Activated naive CD4-positive, alpha-beta T cell treated with anti-CD3 and anti-CD28 coated beads, Interleukin-2, amount 50 U/mL, for 24 hours (primary cell): ENCODE data around the gene CSRNP3.

Source experiments
- H3K27ac Mint-ChIP-seq: one replicate; pipeline ENCODE4 v1.8.0; 2021; ENCODE audit warnings: mild to moderate bottlenecking, mixed read lengths
- H3K27me3 Mint-ChIP-seq: one replicate; pipeline ENCODE4 v1.8.0; 2021; ENCODE audit warnings: mixed read lengths
- H3K36me3 Mint-ChIP-seq: one replicate; pipeline ENCODE4 v1.8.0; 2021; ENCODE audit warnings: mixed read lengths
- H3K4me1 Mint-ChIP-seq: one replicate; pipeline ENCODE4 v1.8.0; 2021; ENCODE audit warnings: mixed read lengths
- H3K4me3 Mint-ChIP-seq: one replicate; pipeline ENCODE4 v1.8.0; 2021; ENCODE audit warnings: mild to moderate bottlenecking, mixed read lengths
- H3K9me3 Mint-ChIP-seq: one replicate; pipeline ENCODE4 v1.8.0; 2021; ENCODE audit warnings: mixed read lengths

The CSRNP3 gene

GRCh38 chr2:165558832-165559231, 89.3 kb downstream of the CSRNP3 start:
- Mint-ChIP-seq H3K9me3 (no peaks in the 10 kb centered on the region), H3K27me3 (no peaks in the 10 kb centered on the region), H3K4me3 (no peak overlapping the region), H3K4me1 (no peaks in the 10 kb centered on the region), H3K27ac (no peak overlapping the region), H3K36me3 (no peaks in the 10 kb centered on the region)

- Mint-ChIP-seq H3K36me3 (no peaks in the 10 kb centered on the region), H3K9me3 (no peaks in the 10 kb centered on the region)
Measured at GRCh38 chr2:165560377-165560988, 91.0 kb downstream of the CSRNP3 start.

GRCh38 chr2:165561516-165561915, 92.0 kb downstream of the CSRNP3 start:
- no peaks in the 10 kb centered on the region for H3K9me3 Mint-ChIP-seq
- no peak overlapping the region for H3K4me3 Mint-ChIP-seq
- no peaks in the 10 kb centered on the region for H3K27me3 Mint-ChIP-seq
- no peaks in the 10 kb centered on the region for H3K4me1 Mint-ChIP-seq
- no peaks in the 10 kb centered on the region for H3K36me3 Mint-ChIP-seq
- no peak overlapping the region for H3K27ac Mint-ChIP-seq

More at GRCh38 chr2:165560377-165560988, 91.0 kb downstream of the CSRNP3 start:
- no peak overlapping the region for H3K4me3 Mint-ChIP-seq
- no peaks in the 10 kb centered on the region for H3K4me1 Mint-ChIP-seq
- H3K27ac Mint-ChIP-seq: no peak overlapping the region
- H3K27me3 Mint-ChIP-seq: no peaks in the 10 kb centered on the region

DNA sequence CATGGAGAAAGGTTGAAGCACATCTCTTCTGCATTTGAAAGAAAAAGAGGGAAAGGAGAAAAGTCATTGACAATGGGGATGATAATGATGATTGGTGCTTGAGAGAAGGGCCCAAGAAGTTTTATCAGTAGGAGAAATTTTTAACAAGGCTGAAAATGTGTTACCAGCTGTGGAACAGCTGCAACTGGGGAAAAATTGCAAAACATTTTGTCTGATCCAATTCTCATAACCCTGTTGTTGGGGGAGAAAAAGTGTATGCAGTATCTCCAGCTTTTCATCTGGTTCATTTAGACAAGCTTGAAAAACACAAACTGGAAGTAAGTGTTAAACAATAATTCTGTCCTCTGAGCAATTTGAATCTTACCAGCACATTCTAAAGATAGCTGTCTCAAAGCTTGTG, 92.7 kb downstream of the CSRNP3 start:
- H3K27ac Mint-ChIP-seq: no peak overlapping the region
- H3K36me3 Mint-ChIP-seq: no peaks in the 10 kb centered on the region
- no peaks in the 10 kb centered on the region for H3K4me1 Mint-ChIP-seq
- no peak overlapping the region for H3K4me3 Mint-ChIP-seq
- no peaks in the 10 kb centered on the region for H3K9me3 Mint-ChIP-seq
- H3K27me3 Mint-ChIP-seq: no peaks in the 10 kb centered on the region

DNA sequence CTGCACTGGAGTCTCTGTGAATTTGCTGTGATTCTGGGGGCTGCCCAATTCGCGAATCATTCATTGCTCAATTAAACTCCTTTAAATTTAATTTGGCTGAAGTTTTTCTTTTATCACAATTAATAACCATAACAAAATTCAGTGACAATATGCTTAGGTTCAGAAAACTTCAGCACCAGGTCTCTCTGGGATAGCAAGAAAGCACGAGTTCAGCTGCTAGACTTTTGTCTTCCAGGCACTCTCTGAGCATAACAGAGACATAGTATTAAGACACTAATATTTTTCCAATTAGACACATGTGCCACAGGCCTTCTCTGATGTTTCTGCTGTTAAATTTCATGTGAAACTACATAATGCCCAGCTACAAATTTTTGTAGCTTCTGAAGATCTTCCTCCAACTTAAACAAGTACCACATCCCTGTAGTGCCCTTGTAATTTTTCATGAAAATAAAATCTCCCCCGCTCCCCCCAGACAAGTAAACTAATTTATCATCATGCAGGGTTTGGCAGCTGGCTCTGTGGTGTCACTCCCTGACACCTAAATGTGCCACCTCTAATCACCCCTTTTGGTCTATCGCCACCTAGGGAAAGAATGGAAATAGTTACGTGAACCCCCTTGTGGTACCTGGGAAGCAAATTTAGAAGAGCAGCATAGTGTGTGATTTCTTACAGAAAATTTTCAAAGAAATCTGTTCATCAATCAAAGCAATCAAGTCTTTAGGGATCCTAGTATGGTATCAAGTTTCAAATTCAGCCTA, 94.1 kb downstream of the CSRNP3 start:
- Mint-ChIP-seq H3K4me3 (no peak overlapping the region), H3K27me3 (no peaks in the 10 kb centered on the region), H3K36me3 (no peaks in the 10 kb centered on the region), H3K27ac (no peak overlapping the region), H3K4me1 (no peaks in the 10 kb centered on the region), H3K9me3 (no peaks in the 10 kb centered on the region)

DNA sequence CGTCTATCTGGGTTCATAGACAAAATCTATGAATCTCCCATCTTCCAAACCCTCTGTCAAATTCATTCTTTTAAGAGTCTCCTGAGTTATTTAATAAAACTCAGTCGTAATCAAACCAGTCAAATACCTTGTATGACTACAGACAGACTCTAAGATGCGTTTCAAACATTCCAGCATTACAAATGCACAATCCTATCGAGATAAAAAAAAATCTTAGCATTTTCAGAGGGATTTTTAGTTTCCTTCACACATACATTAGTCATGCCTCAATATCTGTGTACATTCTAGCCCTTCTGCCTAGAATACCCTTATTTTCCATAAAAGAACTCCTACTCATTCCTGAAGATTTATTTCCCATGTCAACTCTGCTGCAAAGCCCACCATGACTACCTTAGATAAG, 96.5 kb downstream of the CSRNP3 start:
- no peaks in the 10 kb centered on the region for H3K4me1 Mint-ChIP-seq
- no peaks in the 10 kb centered on the region for H3K9me3 Mint-ChIP-seq
- no peaks in the 10 kb centered on the region for H3K27me3 Mint-ChIP-seq
- no peak overlapping the region for H3K4me3 Mint-ChIP-seq
- no peaks in the 10 kb centered on the region for H3K36me3 Mint-ChIP-seq
- no peak overlapping the region for H3K27ac Mint-ChIP-seq

DNA sequence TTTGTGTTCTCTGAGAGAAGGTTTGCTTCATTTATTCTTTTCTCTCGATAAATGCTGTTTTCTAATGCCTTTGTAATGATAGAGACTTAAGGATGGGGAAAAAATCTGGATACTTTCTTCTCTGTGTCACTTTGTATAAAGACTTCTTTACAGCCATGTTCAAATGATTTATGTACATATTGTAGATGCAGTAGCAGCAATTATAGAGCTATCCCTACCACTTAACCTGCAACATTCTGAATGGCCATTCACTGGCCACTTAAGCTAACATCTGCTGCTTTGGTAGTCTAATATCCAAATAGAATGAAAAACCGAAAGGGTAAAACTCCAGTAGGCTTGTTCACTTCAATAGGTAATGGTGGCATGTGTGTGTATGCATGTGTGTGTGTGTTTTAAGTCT, 97.8 kb downstream of the CSRNP3 start:
- H3K27ac Mint-ChIP-seq: no peak overlapping the region
- no peak overlapping the region for H3K4me3 Mint-ChIP-seq
- H3K4me1 Mint-ChIP-seq: no peaks in the 10 kb centered on the region
- H3K36me3 Mint-ChIP-seq: no peaks in the 10 kb centered on the region
- no peaks in the 10 kb centered on the region for H3K9me3 Mint-ChIP-seq
- H3K27me3 Mint-ChIP-seq: no peaks in the 10 kb centered on the region

GRCh38 chr2:165568361-165568760, 98.9 kb downstream of the CSRNP3 start:
- H3K27me3 Mint-ChIP-seq: no peaks in the 10 kb centered on the region
- no peaks in the 10 kb centered on the region for H3K4me1 Mint-ChIP-seq
- no peak overlapping the region for H3K4me3 Mint-ChIP-seq
- no peak overlapping the region for H3K27ac Mint-ChIP-seq
- no peaks in the 10 kb centered on the region for H3K9me3 Mint-ChIP-seq
- H3K36me3 Mint-ChIP-seq: no peaks in the 10 kb centered on the region

GRCh38 chr2:165571477-165571876, 102.0 kb downstream of the CSRNP3 start:
- no peaks in the 10 kb centered on the region for H3K9me3 Mint-ChIP-seq
- no peaks in the 10 kb centered on the region for H3K4me1 Mint-ChIP-seq
- no peaks in the 10 kb centered on the region for H3K36me3 Mint-ChIP-seq
- H3K27ac Mint-ChIP-seq: no peak overlapping the region
- H3K27me3 Mint-ChIP-seq: peaks cover 3% of the 10 kb centered on the region
- H3K4me3 Mint-ChIP-seq: no peak overlapping the region

- Mint-ChIP-seq H3K36me3 (no peaks in the 10 kb centered on the region), H3K4me3 (no peak overlapping the region), H3K27ac (no peak overlapping the region), H3K27me3 (peaks cover 3% of the 10 kb centered on the region), H3K9me3 (no peaks in the 10 kb centered on the region), H3K4me1 (no peaks in the 10 kb centered on the region)
Measured at GRCh38 chr2:165572151-165572550, 102.7 kb downstream of the CSRNP3 start.

DNA sequence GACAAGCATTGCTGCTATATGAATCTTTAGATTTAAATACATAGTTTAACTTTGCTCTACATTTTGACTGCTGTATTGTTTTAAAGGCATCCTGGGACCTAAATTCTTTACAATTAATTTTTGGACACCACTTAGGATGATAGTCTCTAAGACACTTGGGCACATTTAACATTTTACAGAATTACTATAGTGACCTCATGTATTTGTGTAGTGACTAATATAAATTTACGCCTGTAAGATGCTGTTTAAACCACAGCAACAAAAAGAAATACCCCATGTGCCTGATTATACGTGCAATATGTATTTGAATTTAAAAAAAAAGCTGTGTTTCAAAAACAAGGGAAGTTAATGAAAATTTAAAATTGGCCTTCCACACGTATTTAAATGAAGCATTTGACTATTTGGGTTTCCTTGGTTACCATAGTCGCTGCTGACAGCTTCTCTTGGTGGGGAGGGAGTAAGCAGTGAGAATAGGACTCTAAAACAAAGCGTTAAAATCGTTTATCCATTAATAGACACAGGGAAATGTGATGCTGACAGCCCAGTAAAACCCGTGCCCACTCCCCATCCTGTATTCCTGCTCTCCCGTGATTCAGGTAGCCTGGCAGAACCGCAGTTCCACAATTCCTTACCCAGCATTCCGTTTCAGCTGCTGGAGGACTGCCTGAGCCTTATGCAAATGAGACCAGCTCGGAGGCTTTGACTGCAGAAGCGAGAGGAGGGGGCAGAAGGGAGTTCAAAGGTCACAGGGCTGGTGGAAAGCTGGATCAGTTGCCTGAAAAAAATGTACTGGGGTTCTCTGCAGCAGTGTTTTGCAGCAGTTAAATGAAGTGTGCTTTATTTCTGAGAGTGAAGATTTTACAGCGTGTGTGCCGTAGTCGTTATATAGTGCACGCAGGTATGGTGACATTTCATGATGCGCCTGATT, 104.3 kb downstream of the CSRNP3 start:
- H3K36me3 Mint-ChIP-seq: no peaks in the 10 kb centered on the region
- H3K4me1 Mint-ChIP-seq: no peaks in the 10 kb centered on the region
- no peak overlapping the region for H3K27ac Mint-ChIP-seq
- H3K27me3 Mint-ChIP-seq: peaks cover 3% of the 10 kb centered on the region
- H3K4me3 Mint-ChIP-seq: no peak overlapping the region
- no peaks in the 10 kb centered on the region for H3K9me3 Mint-ChIP-seq

GRCh38 chr2:165575044-165575615, 105.6 kb downstream of the CSRNP3 start:
- Mint-ChIP-seq H3K9me3 (no peaks in the 10 kb centered on the region), H3K4me3 (no peak overlapping the region), H3K27me3 (peaks cover 4% of the 10 kb centered on the region), H3K4me1 (no peaks in the 10 kb centered on the region), H3K36me3 (no peaks in the 10 kb centered on the region), H3K27ac (no peak overlapping the region)

DNA sequence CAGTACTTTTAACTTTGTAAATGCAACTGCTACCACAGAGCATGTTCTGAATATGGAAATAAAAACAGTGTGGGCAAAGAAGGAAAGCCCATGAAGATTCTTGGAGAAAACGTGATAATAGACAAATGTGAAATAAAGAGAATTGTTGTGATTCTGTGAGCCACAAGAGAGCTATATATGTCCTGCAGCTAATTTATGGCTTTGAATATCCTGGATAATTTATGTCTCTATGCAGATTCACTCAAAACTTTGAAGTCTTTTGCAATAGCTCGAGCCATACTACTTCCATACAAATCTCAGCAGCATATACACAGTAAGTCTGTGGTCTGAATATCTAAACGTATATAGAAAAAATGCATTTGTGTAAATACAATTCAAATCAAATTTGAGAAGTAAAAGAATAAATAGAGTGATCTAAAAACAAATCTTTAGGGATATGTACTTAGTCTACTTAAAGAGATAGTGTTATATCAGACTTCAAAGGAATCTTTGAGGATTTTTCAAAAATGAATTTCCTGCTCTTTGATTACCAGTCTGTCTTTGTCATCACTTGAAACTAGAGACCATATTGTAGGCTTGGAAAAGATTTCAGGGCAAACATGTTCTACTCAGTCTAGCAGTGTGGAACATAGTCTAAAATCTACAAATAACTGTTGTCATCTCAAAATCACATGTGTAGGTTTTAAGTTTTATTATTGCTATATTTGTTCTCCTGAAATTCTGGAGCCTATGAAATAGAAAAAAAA, 107.1 kb downstream of the CSRNP3 start:
- H3K9me3 Mint-ChIP-seq: no peaks in the 10 kb centered on the region
- H3K27ac Mint-ChIP-seq: no peak overlapping the region
- no peaks in the 10 kb centered on the region for H3K4me1 Mint-ChIP-seq
- no peaks in the 10 kb centered on the region for H3K36me3 Mint-ChIP-seq
- H3K27me3 Mint-ChIP-seq: peaks cover 4% of the 10 kb centered on the region
- no peak overlapping the region for H3K4me3 Mint-ChIP-seq

DNA sequence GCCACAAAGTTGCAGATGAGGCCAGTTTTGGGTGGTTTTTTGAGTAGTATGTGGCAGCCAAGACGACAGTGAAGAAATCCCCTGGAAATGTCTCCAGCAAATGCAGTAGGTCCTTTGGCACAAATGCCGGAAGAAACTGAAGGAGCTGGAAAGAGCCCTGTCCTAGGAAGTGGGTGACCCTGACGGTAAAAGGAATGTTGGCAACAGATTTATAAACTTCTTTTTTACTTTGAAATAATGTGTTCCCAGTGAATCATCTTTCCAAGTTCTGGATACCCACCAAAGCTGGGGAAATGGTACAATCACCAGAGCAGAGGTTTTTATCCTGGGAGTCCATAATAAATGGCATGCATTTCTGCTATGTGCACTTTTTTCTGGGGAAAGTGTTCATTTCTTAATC, 112.9 kb downstream of the CSRNP3 start:
- Mint-ChIP-seq H3K27me3 (peaks cover 4% of the 10 kb centered on the region), H3K4me3 (no peak overlapping the region), H3K36me3 (no peaks in the 10 kb centered on the region), H3K9me3 (no peaks in the 10 kb centered on the region), H3K4me1 (no peaks in the 10 kb centered on the region), H3K27ac (no peak overlapping the region)

DNA sequence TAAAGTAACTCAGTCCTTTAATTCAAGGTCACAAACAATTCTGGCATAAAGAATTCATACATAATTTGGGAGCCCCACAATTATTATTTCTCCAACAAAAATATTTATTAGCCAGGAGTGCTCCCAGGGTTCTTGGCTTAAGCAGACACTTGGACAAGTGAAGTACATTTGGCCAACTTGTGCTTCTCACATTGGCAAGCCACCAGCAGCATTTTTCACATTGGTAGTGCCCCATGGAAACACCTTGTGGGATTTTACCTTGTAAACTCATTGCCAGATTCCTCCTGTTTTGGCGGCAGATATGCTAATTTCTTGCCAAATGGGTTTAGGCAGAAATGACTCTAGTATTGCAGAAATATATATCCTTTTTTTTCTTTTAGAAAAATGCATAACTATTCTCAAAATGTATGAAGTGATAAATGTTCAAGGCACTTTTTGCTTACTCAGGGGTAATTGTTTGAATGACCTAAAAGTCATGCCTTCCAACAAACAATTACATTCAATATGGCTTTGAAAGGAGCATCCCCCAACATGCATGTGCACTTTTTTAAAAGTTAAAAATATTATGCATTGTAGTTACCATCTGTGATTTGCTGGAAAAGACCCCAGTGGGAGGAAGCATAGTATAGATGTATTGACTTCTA, 113.5 kb downstream of the CSRNP3 start:
- no peak overlapping the region for H3K27ac Mint-ChIP-seq
- H3K9me3 Mint-ChIP-seq: no peaks in the 10 kb centered on the region
- no peaks in the 10 kb centered on the region for H3K4me1 Mint-ChIP-seq
- no peak overlapping the region for H3K4me3 Mint-ChIP-seq
- no peaks in the 10 kb centered on the region for H3K36me3 Mint-ChIP-seq
- H3K27me3 Mint-ChIP-seq: peaks cover 4% of the 10 kb centered on the region
